HG02884 (cell line): ENCODE results near the gene RNF43.

Experiments used
- ATAC-seq: cut with Tn5 transposase; IDR thresholded peaks from one replicate; pipeline ENCODE4 v1.9.1; 2021; ENCODE audit warnings: mild to moderate bottlenecking, moderate library complexity; ENCODE audit not compliant: unreplicated experiment

RNF43 gene

GRCh38 chr17:58417300-58418092 is at the start of gene RNF43:
Gene RNF43 (minus strand): TSS chr17:58417534. CDS start chr17:58415577, 1,957 bp downstream.
- ATAC-seq = peak; percentile 92

GRCh38 chr17:58455491-58455890 is 38.2 kb upstream of the RNF43 start:
- no peak for ATAC-seq

GRCh38 chr17:58452738-58453137 is 35.4 kb upstream of the RNF43 start:
- ATAC-seq = no peak

- no peak for ATAC-seq
Observed at GRCh38 chr17:58447039-58447975, 30.0 kb upstream of the RNF43 start.

DNA sequence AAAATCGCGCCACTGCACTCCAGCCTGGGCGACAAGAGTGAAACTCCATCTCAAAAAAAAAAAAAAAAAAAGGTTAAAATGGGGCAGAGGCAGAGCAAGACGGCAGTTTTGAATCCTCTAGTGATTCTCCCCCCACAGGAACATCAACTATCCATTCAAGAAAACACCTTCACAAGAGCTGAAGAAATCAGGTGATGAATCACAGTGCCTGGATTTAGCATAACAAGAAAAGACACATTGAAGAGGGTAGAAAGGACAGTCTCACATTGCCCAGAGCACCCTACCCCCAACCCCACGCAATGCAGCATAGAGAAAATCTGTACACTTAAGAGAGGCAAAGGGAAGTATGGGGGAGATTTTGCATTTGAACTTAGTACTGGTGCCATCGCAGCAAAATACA is 28.8 kb upstream of the RNF43 start:
- no peak for ATAC-seq

GRCh38 chr17:58436805-58437239 is 19.5 kb upstream of the RNF43 start:
- ATAC-seq = no peak

GRCh38 chr17:58436245-58436644 is 18.9 kb upstream of the RNF43 start:
- no peak for ATAC-seq

DNA sequence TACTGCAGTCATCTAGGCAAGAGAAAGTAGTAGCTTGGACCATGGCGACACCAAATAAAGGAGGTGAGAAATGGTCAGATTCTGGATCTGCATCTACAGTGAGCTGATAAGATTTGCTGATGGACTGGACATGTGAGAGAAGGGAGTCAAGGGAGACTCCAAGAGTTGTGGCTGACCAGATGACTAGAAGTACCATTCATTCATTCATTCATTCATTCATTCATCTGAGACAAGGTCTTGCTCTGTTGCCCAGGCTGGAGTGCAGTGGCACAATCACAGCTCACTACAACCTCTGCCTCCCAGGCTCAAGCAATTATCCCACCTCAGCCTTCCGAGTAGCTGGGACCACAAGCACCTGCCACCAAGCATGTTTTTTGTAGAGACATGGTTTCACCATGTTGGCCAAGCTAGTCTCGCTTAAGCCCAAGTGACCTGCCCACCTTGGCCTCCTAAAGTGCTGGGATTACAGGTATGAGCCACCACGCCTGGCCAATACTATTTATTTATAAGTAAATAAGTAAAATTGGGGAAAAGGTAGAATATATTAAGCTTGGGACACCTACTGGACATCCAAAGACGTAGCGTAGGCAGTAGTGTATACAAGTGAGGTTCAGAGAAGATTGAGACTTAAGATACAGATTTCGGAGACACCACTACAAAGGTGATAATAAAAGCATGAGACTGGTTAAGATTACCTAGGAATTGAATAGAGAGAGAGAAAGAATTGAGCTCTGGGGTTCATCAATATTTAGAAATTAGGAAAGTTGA is 15.7 kb upstream of the RNF43 start:
- ATAC-seq = no peak

DNA sequence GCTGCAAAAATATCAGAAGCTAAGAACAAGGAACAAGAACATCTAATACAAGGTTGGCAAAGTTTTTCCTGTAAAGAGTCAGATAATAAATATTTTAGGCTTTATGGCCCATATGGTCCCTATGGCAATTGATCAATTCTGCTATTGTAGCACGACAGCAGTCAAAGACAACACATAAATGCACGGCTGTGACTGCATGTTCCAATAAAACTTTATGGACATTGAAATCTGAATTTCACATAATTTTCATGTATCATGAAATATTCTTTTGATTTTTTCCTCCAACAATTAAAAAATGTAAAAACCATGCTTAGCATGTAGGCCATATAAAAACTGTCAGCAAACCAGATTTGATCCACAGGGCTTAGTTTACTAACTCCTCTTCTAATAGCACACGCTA is 10.5 kb upstream of the RNF43 start:
- ATAC-seq = no peak

GRCh38 chr17:58421711-58422110 is 4.4 kb upstream of the RNF43 start:
- ATAC-seq = no peak

DNA sequence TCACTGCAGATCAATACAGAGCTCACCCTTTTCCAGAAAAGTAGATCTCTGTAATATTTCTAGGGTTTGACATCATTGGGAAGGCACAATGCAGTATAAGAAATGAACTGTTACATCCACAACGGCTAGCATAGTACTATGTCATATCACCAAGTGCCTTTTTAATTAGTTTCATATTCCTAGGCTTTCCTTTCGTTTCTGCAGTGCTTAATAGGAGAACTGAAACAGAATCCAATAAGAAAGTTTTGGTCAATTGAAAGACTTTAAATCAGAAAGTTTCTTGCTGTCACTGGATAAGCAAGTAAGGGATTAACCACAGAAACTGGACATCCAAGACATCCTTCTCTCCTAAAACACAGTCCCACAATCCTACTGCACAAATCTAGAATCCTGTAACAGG is 3.5 kb upstream of the RNF43 start:
- no peak for ATAC-seq

DNA sequence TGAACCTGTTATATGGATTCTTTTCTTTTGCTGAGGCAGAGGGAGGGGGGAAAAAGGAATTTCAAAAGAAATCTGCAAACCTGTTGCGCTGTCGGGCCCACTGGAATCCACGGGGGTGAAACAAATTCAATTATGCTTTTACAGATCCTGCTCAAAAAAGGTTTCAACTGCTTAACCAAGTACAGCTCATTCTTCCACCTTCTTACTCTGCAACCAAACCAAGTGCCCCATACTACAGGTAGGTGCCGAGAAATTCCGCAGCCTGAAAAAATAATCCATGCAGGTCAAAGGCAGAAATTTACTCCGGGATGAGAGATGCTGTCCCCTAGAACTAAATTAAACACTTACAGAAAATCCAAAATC is 416 bp downstream of the RNF43 start:
- ATAC-seq = no peak

DNA sequence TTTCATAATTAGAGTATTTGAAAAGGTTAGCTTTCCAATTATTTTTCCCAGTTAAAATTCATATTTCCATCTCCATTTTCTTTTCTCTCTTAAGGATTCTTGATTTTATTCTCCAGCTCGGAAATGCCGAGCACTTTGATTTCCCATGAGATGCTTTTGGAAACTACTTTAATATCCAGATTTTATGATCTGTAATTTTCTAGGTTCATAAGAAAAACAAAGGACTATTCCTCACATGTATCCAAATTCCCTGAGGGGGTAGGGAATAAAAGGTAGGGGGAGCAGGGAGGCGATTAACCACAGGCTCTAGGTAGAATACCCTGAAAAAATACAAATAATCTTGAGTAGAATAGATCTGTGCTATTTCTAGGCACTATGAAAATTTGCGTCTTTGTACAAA is 938 bp downstream of the RNF43 start:
- no peak for ATAC-seq

GRCh38 chr17:58415371-58416055 is 1.8 kb downstream of the RNF43 start:
- ATAC-seq = no peak

GRCh38 chr17:58414596-58414997 is 2.7 kb downstream of the RNF43 start:
- no peak for ATAC-seq

GRCh38 chr17:58413684-58414083 is 3.6 kb downstream of the RNF43 start:
- no peak for ATAC-seq

DNA sequence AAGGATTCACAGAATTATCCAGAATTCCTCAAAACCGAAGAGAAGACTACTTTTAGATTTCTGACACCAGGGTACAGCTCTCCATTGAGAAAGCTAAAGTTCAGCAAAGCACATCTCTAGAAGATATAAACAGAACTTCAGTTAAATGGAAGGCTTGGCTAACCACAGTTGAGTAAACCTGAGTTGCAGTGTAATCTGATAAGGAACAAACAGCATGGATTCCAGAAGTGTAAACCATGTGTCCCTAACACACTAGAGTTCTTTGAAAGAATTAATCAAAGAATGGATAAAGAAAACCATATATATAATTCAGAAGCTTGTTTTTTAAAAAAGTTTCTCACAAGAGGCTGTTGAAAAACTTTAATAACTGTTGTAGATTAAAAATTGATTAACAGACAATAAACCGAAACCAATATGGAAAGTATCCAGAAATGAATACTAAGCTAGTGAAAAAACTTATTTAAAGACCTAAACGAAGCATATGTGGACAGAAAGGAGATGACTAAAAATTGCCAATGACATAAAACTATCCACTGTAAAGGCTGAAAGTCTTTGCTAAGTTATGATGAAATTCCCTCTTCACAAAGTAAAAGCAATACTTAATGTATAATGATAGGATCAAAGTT is 4.3 kb downstream of the RNF43 start:
- no peak for ATAC-seq

DNA sequence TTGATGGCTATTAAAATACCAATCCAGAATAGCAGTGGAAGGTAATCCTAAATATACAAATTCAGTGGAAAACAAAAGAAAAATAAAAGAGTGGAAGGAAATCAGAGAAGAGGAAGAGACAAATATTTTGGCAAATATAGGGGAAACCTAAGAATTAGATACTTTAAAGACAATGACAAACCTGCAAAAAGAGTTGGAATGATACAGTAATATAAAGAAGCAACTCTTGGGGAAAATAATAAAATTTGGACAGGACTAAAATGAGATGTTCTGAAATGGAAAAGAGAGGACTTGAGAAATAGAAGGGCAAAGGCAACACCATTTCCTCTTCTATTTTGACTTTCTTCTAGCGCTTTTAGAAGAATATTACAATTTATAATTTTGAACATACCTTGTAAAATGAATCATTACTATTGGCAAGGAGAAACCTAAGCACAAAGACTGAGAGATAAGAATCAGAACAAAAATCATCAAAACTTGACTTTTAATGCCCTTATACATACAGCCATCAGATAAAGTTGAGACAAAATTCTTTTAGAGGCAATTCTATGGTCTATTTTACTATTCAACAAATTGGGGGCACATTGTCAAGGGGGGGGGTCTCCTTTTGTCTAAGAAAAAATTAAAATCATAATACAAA is 5.2 kb downstream of the RNF43 start:
- ATAC-seq = no peak

DNA sequence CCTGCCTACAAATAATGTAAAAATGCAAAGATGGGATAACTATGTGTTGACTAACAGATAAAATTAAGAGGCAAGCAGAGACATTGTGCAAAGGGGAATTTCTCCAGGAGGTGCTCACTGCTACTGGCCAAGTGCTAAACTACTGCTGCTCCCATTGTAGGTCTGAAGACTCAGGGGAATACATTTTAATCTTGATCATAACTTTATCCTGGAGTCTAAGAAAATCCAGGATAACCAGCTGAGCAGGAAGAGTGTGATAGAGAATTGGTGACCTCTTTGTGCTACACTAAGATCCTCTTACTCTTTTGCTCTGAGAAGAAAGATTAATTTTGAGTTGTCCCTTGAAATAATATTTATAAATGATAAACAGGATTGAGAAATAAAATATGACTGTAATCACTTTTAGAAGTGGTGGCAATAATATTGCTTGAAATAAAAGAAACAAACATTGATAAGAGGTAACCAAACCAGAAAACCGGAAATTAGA is 5.9 kb downstream of the RNF43 start:
- ATAC-seq = no peak
